Endothelial cell of umbilical vein (primary cell): ENCODE measurements around the gene KLHL18. TPM values are rescaled to one million over a fixed set of nuclear protein-coding genes. Genes with fewer than 3 reads are reported as not detected.

Experiments
- BruUV-seq: library from RNA; stranded (reverse); fragments of 400-500 nt; replicated peaks from 2 replicates; lab custom pipeline; 2021; lab: Mats Ljungman, UMichigan
- CTCF ChIA-PET: fragments of 300-600, 350-600 bp; sonication (Branson Sonifier 250); formaldehyde crosslinking; loops from one replicate; lab custom pipeline; 2021; ENCODE audit warnings: antibody characterized with exemption, inconsistent platforms; lab: Charles Lee
- POLR2A ChIA-PET: fragments of 300-600, 350-600 bp; sonication (Branson Sonifier 250); formaldehyde crosslinking; loops from one replicate; lab custom pipeline; 2021; ENCODE audit warnings: antibody characterized with exemption, inconsistent platforms; lab: Charles Lee
- DNase-seq: peaks from one replicate; pipeline ENCODE4 v3.0.0-alpha.2; 2011; ENCODE audit warnings: low read depth, low spot score
- FAIRE-seq: peaks from 2 replicates; lab custom pipeline; 2011; peaks lifted over from hg19 to GRCh38; lab: Jason Lieb, UNC
- H2AFZ ChIP-seq: 2 replicates; pipeline ENCODE4 v1.6.0; 2012; ENCODE audit warnings: low read depth, low read length, control low read depth, inconsistent platforms
- H3K27ac ChIP-seq: 2 replicates; pipeline ENCODE4 v1.5.1; 2011; ENCODE audit warnings: low read depth, mild to moderate bottlenecking, control low read depth, low read length, moderate library complexity; ENCODE audit not compliant: insufficient read depth
- H3K27me3 ChIP-seq, 2 experiments: 2 replicates each; pipeline versions ENCODE4 v1.6.0 to v1.6.1; 2011; ENCODE audit warnings: low read length in 2 of 2, mixed read lengths in 1 of 2; ENCODE audit not compliant: control insufficient read depth in 2 of 2, insufficient read depth in 2 of 2
- H3K36me3 ChIP-seq, 2 experiments: 2 replicates in 1 of 2; 3 replicates in 1 of 2; pipeline ENCODE4 v1.5.1; 2011; ENCODE audit warnings: low read length in 2 of 2, mild to moderate bottlenecking in 1 of 2, moderate library complexity in 1 of 2; ENCODE audit not compliant: control insufficient read depth in 2 of 2, insufficient read depth in 2 of 2; ENCODE audit errors: extremely low read depth in 1 of 2
- H3K4me1 ChIP-seq: 3 replicates; pipeline ENCODE4 v1.5.1; 2011; ENCODE audit warnings: mild to moderate bottlenecking, low read length; ENCODE audit not compliant: control insufficient read depth, insufficient read depth; ENCODE audit errors: extremely low read depth
- H3K4me2 ChIP-seq: 2 replicates; pipeline ENCODE4 v1.6.1; 2011; ENCODE audit warnings: low read length, control low read depth, mixed read lengths; ENCODE audit not compliant: insufficient read depth
- H3K4me3 ChIP-seq, 3 experiments: fragments of 200-600 bp in 1 of 3; sonication (generic), shearing (Covaris generic) in 1 of 3; replicated peaks in 1 of 3; 2 replicates each; pipeline ENCODE4 v1.5.1; 2011 to 2016; ENCODE audit warnings: control low read depth in 3 of 3, low read length in 3 of 3, mild to moderate bottlenecking in 2 of 3, inconsistent platforms in 1 of 3, low read depth in 1 of 3, moderate library complexity in 1 of 3; ENCODE audit not compliant: insufficient read depth in 1 of 3
- H3K79me2 ChIP-seq: 2 replicates; pipeline ENCODE4 v1.6.0; 2012; ENCODE audit warnings: low read length, inconsistent platforms; ENCODE audit not compliant: control insufficient read depth, insufficient read depth
- H3K9ac ChIP-seq: replicated peaks from 2 replicates; pipeline ENCODE3; 2011; ENCODE audit warnings: low read length, control low read depth; ENCODE audit not compliant: insufficient read depth; ENCODE audit errors: extremely low read depth
- H3K9me1 ChIP-seq: replicated peaks from 3 replicates; pipeline ENCODE4 v1.6.0; 2011; ENCODE audit warnings: mild to moderate bottlenecking, low read length; ENCODE audit not compliant: control insufficient read depth, insufficient read depth; ENCODE audit errors: extremely low read depth
- H3K9me3 ChIP-seq: replicated peaks from 2 replicates; pipeline ENCODE4 v1.5.1; 2012; ENCODE audit warnings: low read length, inconsistent platforms; ENCODE audit not compliant: control insufficient read depth, insufficient read depth
- H4K20me1 ChIP-seq: replicated peaks from 2 replicates; pipeline ENCODE3; 2011; ENCODE audit warnings: mild to moderate bottlenecking, low read length; ENCODE audit not compliant: control insufficient read depth, insufficient read depth; ENCODE audit errors: extremely low read depth
- EZH2 ChIP-seq: IDR thresholded peaks from 2 replicates; pipeline ENCODE4 v1.6.1; 2012; ENCODE audit warnings: borderline replicate concordance, low read depth, mild to moderate bottlenecking, moderate library complexity, low read length, inconsistent platforms; ENCODE audit not compliant: severe bottlenecking
- FOS ChIP-seq: IDR thresholded peaks from 2 replicates; pipeline ENCODE4 v1.6.1; 2011; ENCODE audit warnings: mild to moderate bottlenecking, low read length, moderate library complexity, borderline replicate concordance; ENCODE audit not compliant: insufficient read depth
- GATA2 ChIP-seq: IDR thresholded peaks from 2 replicates; pipeline ENCODE4 v1.7.0; 2011; ENCODE audit warnings: low read depth, mild to moderate bottlenecking, moderate library complexity, mixed read lengths, low read length; ENCODE audit not compliant: insufficient read length, insufficient read depth
- JUN ChIP-seq: IDR thresholded peaks from 2 replicates; pipeline ENCODE4 v1.6.1; 2011; ENCODE audit warnings: borderline replicate concordance, low read depth; ENCODE audit not compliant: insufficient read length, insufficient read depth
- MYC ChIP-seq: IDR thresholded peaks from one replicate; pipeline ENCODE4 v1.6.1; 2011; ENCODE audit warnings: mild to moderate bottlenecking, low read depth, low read length
- POLR2A ChIP-seq: IDR thresholded peaks from 2 replicates; pipeline ENCODE4 v1.6.1; 2012; ENCODE audit warnings: low read depth, mild to moderate bottlenecking, control low read depth, low read length
- POLR2AphosphoS5 ChIP-seq: IDR thresholded peaks from 2 replicates; pipeline ENCODE4 v1.6.1; 2012; ENCODE audit warnings: low read depth, mild to moderate bottlenecking, control low read depth, low read length, moderate library complexity; ENCODE audit not compliant: insufficient read depth
- dilution Hi-C: fragments of 300-500 bp; cut with MboI; formaldehyde crosslinking; loops from one replicate; pipeline ENCODE4 v1.15.0; 2019; ENCODE audit warnings: low sequenced_read_pairs; ENCODE audit not compliant: extremely low pct_ligation_motif_present
- intact Hi-C: fragments of 100-400 bp; cut with micrococcal nuclease; formaldehyde crosslinking; loops from one replicate; pipeline ENCODE4 v1.10.0; 2022
- polyA plus RNA-seq, 4 experiments: library from polyadenylated mRNA; depleted of rRNA in 3 of 4; stranded (reverse) in 3 of 4; unstranded in 1 of 4; fragments of >200 nt; gene quantifications; 2 replicates each; pipeline versions ENCODE4 v1.2.1 to v1.2.3, GENCODE V29; 2011 to 2012; ENCODE audit warnings: missing spikeins in 1 of 4
- total RNA-seq: library from RNA; stranded (reverse); gene quantifications from 2 replicates; pipeline ENCODE4 v1.2.3, GENCODE V29; 2021
- TF ChIP-seq, protein P1 (sequence below): IDR thresholded peaks from 2 replicates; pipeline ENCODE4 v1.6.1; 2011; ENCODE audit not compliant: insufficient read depth, insufficient read length
- TF ChIP-seq, protein P2 (sequence below), 2 donors: IDR thresholded peaks; 1 replicate in 1 of 2; 2 replicates in 1 of 2; pipeline ENCODE4 v1.5.1; 2011; ENCODE audit warnings: low read length in 2 of 2, mild to moderate bottlenecking in 2 of 2, moderate library complexity in 2 of 2, control low read depth in 1 of 2, inconsistent platforms in 1 of 2, low read depth in 1 of 2; ENCODE audit not compliant: insufficient read depth in 1 of 2; ENCODE audit errors: extremely low read depth in 1 of 2

Gene KLHL18
- total and polyA plus RNA-seq, 2 donors (not counting 3 experiments of a cell fraction or from before 2014, with no cell fraction given) = 43.4 to 58.1 TPM

DNA sequence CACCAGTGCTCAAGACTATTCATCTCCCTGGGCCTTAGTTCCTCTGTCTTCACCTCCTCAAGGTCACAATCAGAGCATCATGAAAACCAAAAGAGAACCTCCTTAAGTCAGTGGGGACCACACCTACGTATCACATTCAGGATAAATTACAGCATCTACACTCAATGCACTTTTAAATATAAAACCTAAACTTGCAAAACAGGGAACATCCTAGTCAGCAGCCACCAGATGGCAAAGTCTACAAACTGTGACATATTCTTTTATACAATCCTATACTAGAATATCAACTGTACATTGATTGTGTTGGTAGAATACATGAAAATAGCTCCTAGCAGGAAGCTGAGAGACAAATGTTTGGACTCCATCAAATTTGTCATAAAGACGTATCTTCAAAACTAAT, 8.1 kb upstream of the KLHL18 start:
- Histone ChIP-seq H3K79me2 (no peaks in the 10 kb centered on the region), H3K9me1 (no peaks in the 10 kb centered on the region), H3K4me2 (no peak overlapping the region), H3K27me3 (no peaks in the 10 kb centered on the region), H4K20me1 (no peaks in the 10 kb centered on the region), H3K36me3 (peaks cover 0 to 5% of the 10 kb centered on the region in 2 experiments), H3K9me3 (no peaks in the 10 kb centered on the region), H3K27ac (no peak overlapping the region), H3K9ac (no peak overlapping the region), H3K4me1 (no peaks in the 10 kb centered on the region), H2AFZ (no peak overlapping the region), H3K4me3 (no peak overlapping the region)
- ChIA-PET CTCF (interaction anchor here (2.3 kb wide), 1 partner anchor 49 kb away, joined by 13 read pairs; no protein-coding TSS in a partner anchor), POLR2A (no interaction called here)
- TF ChIP-seq JUN (no peak), FOS (no peak), POLR2A (no peak), MYC (no peak), POLR2AphosphoS5 (no peak), EZH2 (no peak), GATA2 (no peak)
- TF ChIP-seq, protein P1, sequence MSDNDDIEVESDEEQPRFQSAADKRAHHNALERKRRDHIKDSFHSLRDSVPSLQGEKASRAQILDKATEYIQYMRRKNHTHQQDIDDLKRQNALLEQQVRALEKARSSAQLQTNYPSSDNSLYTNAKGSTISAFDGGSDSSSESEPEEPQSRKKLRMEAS = no peak
- TF ChIP-seq, protein P2, sequence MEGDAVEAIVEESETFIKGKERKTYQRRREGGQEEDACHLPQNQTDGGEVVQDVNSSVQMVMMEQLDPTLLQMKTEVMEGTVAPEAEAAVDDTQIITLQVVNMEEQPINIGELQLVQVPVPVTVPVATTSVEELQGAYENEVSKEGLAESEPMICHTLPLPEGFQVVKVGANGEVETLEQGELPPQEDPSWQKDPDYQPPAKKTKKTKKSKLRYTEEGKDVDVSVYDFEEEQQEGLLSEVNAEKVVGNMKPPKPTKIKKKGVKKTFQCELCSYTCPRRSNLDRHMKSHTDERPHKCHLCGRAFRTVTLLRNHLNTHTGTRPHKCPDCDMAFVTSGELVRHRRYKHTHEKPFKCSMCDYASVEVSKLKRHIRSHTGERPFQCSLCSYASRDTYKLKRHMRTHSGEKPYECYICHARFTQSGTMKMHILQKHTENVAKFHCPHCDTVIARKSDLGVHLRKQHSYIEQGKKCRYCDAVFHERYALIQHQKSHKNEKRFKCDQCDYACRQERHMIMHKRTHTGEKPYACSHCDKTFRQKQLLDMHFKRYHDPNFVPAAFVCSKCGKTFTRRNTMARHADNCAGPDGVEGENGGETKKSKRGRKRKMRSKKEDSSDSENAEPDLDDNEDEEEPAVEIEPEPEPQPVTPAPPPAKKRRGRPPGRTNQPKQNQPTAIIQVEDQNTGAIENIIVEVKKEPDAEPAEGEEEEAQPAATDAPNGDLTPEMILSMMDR (IDR thresholded peaks at IDR 0.05; ENCODE audit: extremely low read depth in 1 of 2, insufficient read depth in 1 of 2, low read depth in 1 of 2, low read length in 2 of 2) = no peak
- no TSS peak for BruUV-seq
- no peak for DNase-seq
- intact Hi-C loops = no loop called here
- dilution Hi-C loops = no loop called here
- no peak for FAIRE-seq
